Middle frontal gyrus (tissue), 1 donor: ENCODE data around the gene EFHC2.
"Not testable (repeated sequence)": the region's sequence is repeated elsewhere in the genome, so short reads cannot be mapped to it uniquely, and the experiment has no call there.

Experiments
- DNase-seq: peaks from one replicate; pipeline ENCODE4 v3.0.0-alpha.2; 2015; ENCODE audit warnings: low spot score; ENCODE audit errors: extremely low spot score

EFHC2 gene

DNA sequence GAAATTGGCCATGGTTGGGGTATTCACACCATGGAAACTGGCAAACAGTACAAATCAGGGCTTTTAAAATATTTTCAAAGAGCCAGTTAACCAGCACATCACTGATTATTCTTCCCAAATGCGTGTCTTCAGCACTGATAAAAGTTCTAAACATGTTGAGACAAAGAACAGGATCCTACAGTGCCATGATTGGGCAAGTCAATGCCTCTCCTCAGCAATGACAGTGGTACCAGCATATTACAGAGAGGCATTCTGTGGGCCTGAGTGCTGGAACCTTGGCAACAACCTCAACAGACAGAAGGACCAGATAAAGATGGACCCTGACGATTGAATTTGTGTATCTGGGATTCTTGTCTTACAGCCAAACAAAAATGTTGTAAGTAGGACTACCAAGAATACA lies 108.9 kb downstream of the EFHC2 start:
- DNase-seq = no peak

GRCh38 chrX:44234116-44234515 lies 109.4 kb downstream of the EFHC2 start:
- DNase-seq = no peak

DNA sequence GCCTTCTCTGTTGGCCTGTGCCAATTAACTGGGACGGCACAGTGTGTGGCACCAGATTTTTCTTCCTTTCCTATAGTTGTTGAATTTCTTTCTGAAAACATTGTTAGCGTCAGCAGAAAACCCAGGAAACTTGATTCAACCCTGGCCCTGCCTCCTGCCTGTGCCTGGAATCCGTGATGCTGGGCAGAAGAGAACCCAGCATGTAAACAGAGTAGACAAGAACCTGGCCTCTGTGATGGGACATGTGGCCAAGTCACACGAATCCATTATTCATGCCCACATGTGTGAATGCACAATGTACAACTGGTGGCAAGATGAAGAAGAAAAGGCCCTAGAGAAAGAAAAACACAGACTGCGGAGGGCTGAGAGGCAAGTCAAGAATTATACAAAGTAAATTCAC lies 111.4 kb downstream of the EFHC2 start:
- no peak for DNase-seq

GRCh38 chrX:44228621-44229020 lies 114.9 kb downstream of the EFHC2 start:
- no peak for DNase-seq

GRCh38 chrX:44227991-44228390 lies 115.5 kb downstream of the EFHC2 start:
- DNase-seq = no peak

- DNase-seq = no peak
Measured at GRCh38 chrX:44225667-44226066, 117.8 kb downstream of the EFHC2 start.

GRCh38 chrX:44224760-44225159 lies 118.7 kb downstream of the EFHC2 start:
- DNase-seq = no peak

- DNase-seq = no peak
Measured at GRCh38 chrX:44223150-44223549, 120.3 kb downstream of the EFHC2 start.

- no peak for DNase-seq
Measured at GRCh38 chrX:44218465-44218864, 125.0 kb downstream of the EFHC2 start.

DNA sequence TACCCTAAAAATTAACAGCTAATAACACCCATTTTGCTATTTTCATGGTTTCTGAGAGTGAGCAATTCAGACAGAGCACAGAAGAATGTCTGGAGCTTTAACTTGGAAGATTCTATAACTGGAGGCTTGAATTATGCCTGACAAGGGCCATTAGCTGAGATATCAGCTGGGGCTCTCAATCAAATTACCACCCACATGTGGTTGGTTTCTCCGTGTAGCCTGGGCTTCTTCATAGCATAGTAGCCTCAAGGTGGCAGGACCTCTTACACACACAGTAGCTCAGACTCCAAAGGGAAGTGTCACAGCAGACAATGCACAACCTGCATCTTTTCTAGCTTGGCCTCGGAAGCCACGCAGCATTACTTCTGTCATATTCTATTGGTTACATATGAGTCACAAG lies 127.3 kb downstream of the EFHC2 start:
- no peak for DNase-seq

DNA sequence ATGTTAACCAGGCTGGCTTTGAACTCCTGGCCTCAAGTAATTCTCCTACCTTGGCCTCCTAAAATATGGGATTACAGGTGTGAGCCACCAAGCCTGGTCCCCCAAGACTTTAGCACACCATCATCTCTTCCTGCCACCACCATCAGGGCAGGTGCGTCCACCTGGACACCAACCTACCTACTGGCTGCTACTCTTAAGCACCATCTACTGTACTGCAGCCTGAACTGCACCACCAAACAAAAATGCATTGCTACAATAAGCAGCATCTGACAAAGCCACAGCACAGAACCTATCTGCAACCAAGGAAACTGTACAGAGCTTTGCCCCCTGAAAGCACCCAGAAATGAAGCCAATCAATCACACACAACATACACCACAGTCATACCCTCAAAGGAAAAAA lies 139.7 kb downstream of the EFHC2 start:
- no peak for DNase-seq

- no peak for DNase-seq
Measured at GRCh38 chrX:44202596-44202995, 140.9 kb downstream of the EFHC2 start.

DNA sequence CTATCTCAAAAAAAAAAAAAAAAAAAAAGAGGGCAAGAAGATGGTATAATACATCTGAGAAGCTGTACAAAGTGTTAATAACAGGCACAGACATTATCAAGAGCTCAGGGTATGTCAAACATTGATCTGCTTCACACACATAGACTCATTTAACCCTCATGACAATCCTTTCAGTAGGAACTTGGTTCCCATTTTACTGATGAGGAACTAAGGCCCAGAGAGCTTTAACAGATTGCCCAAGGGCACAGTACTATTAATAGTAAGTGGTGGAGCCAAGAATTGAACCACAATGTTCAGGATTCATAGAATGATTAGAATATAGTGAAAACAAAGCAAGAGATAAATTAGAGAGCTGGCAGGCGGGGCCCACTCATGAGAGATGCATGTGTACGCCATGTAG lies 154.4 kb downstream of the EFHC2 start:
- no peak for DNase-seq

DNA sequence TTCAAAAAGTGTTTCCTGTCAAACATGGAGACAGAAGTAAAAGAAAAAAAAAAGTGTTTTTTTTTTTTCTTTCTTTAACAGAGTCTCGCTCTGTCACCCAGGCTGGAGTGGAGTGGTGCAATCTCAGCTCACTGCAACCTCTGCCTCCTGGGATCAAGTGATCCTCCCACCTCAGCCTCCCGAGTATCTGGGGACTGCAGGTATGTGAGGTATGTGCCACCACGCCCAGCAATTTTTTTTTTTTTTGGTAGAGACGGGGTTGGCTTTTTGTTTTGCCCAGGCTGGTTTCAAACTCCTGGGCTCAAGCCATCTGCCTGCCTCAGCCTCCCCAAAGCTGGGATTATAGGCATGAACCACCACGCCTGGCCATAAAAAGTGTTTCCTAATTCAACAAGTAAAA lies 155.6 kb downstream of the EFHC2 start:
- DNase-seq = not testable (repeated sequence)

GRCh38 chrX:44183329-44183728 lies 160.1 kb downstream of the EFHC2 start:
- DNase-seq = no peak

- no peak for DNase-seq
Measured at GRCh38 chrX:44178274-44179053, 165.0 kb downstream of the EFHC2 start.

GRCh38 chrX:44175455-44175854 lies 168.0 kb downstream of the EFHC2 start:
- DNase-seq = no peak

GRCh38 chrX:44174061-44174460 lies 169.4 kb downstream of the EFHC2 start:
- no peak for DNase-seq

GRCh38 chrX:44173219-44173618 lies 170.3 kb downstream of the EFHC2 start:
- DNase-seq = no peak

GRCh38 chrX:44167116-44167515 lies 176.4 kb downstream of the EFHC2 start:
- DNase-seq = no peak

DNA sequence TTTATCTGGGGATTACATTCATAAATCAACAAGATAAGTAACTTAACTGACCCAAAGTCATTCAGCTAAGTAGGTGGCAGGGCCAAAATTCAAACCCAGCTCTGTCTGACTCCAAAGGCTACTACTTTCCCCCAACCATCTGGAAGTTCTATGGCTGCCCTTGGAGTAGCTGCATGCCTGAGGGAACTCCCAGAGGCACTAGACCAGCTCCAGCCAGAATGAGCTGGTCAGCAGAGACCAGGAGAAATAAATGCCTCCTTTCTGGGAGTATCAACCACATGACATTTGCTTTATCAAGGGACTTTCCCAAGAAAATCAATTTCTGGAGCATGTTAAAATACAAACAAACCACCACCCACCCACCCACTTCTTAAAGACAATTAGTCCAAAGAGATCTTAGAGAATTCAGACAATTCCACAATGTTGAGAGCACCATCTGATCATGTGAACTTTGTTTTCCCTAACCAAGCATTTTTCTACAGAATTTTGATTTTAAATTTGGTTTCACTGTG lies 180.5 kb downstream of the EFHC2 start:
- no peak for DNase-seq

- no peak for DNase-seq
Measured at GRCh38 chrX:44157858-44158257, 185.6 kb downstream of the EFHC2 start.

- no peak for DNase-seq
Measured at GRCh38 chrX:44157283-44157682, 186.2 kb downstream of the EFHC2 start.
